ENCODE data around the gene AKT3. TPM values are rescaled to one million over a fixed set of nuclear protein-coding genes. Genes with fewer than 3 reads are reported as not detected.

AKT3 gene
- total RNA-seq, 3 donors from 2014 or later (not counting 1 experiment from before 2014, with no cell fraction given) = 135 to 157 (median 136) TPM

GRCh38 chr1:243646841-243647240 lies 203.2 kb downstream of the AKT3 start:
- no peaks in the 10 kb centered on the region for H3K4me1 ChIP-seq (ENCODE audit: control insufficient read depth, insufficient read depth, low read length)
- TF ChIP-seq CTCF (IDR thresholded peaks at IDR 0.05) = no peak
- DNase-seq (no peak), ATAC-seq (no peak)
- no peaks in the 10 kb centered on the region for H3K27me3 Mint-ChIP-seq (ENCODE audit: low read depth in 2 of 2)
- no peak overlapping the region for H3K27ac ChIP-seq (ENCODE audit: low read length)
- peaks cover 10% of the 10 kb centered on the region for H3K36me3 ChIP-seq (ENCODE audit: control insufficient read depth, insufficient read depth, low read length)
- no peak overlapping the region for H3K4me3 ChIP-seq (ENCODE audit: low read length)
- no peaks in the 10 kb centered on the region for H3K9me3 Mint-ChIP-seq
- no peak overlapping the region for H3K27ac Mint-ChIP-seq
- no peaks in the 10 kb centered on the region for H3K27me3 ChIP-seq (ENCODE audit: control insufficient read depth, insufficient read depth, low read length)
- WGBS (ENCODE audit: insufficient coverage) = 100% methylated on average over 1 of the region's 2 CpGs
- intact Hi-C loops (cut with micrococcal nuclease) = no loop called here
- peaks cover 0 to 12% of the 10 kb centered on the region in 2 donors for H3K4me1 Mint-ChIP-seq
- no peaks in the 10 kb centered on the region for H3K9me3 ChIP-seq (ENCODE audit: control insufficient read depth, insufficient read depth, low read length)
- no peak overlapping the region for H3K4me3 Mint-ChIP-seq
- H3K36me3 Mint-ChIP-seq = peaks cover 7% of the 10 kb centered on the region

GRCh38 chr1:243645281-243645680 lies 204.8 kb downstream of the AKT3 start:
- Histone ChIP-seq H3K27me3 (ENCODE audit: control insufficient read depth, insufficient read depth, low read length) (no peaks in the 10 kb centered on the region), H3K4me3 (ENCODE audit: low read length) (no peak overlapping the region), H3K9me3 (ENCODE audit: control insufficient read depth, insufficient read depth, low read length) (no peaks in the 10 kb centered on the region), H3K4me1 (ENCODE audit: control insufficient read depth, insufficient read depth, low read length) (no peaks in the 10 kb centered on the region), H3K36me3 (ENCODE audit: control insufficient read depth, insufficient read depth, low read length) (peaks cover 10% of the 10 kb centered on the region), H3K27ac (ENCODE audit: low read length) (no peak overlapping the region)
- no peak overlapping the region for H3K4me3 Mint-ChIP-seq
- peaks cover 0 to 8% of the 10 kb centered on the region in 2 donors for H3K4me1 Mint-ChIP-seq
- H3K27me3 Mint-ChIP-seq (ENCODE audit: low read depth in 2 of 2) = no peaks in the 10 kb centered on the region
- TF ChIP-seq CTCF (IDR thresholded peaks at IDR 0.05) = no peak
- ATAC-seq (no peak), DNase-seq (no peak)
- 90% methylated on average over 2 of the region's 6 CpGs for WGBS (ENCODE audit: insufficient coverage)
- no peaks in the 10 kb centered on the region for H3K9me3 Mint-ChIP-seq
- peaks cover 1% of the 10 kb centered on the region for H3K36me3 Mint-ChIP-seq
- no peak overlapping the region for H3K27ac Mint-ChIP-seq
- intact Hi-C loops (cut with micrococcal nuclease) = no loop called here

- no peaks in the 10 kb centered on the region for H3K4me1 ChIP-seq (ENCODE audit: control insufficient read depth, insufficient read depth, low read length)
- Mint-ChIP-seq H3K4me3 (no peak overlapping the region), H3K9me3 (no peaks in the 10 kb centered on the region), H3K36me3 (no peaks in the 10 kb centered on the region), H3K4me1 (peaks cover 12 to 28% of the 10 kb centered on the region in 2 donors), H3K27ac (peak overlapping the region in 1 of 2 donors; percentile 19), H3K27me3 (ENCODE audit: low read depth in 2 of 2) (no peaks in the 10 kb centered on the region)
- H3K9me3 ChIP-seq (ENCODE audit: control insufficient read depth, insufficient read depth, low read length) = no peaks in the 10 kb centered on the region
- H3K27ac ChIP-seq (ENCODE audit: low read length) = no peak overlapping the region
- H3K4me3 ChIP-seq (ENCODE audit: low read length) = no peak overlapping the region
- 89% methylated on average over 4 of the region's 5 CpGs for WGBS (ENCODE audit: insufficient coverage)
- TF ChIP-seq CTCF (IDR thresholded peaks at IDR 0.05) = no peak
- DNase-seq (no peak), ATAC-seq (no peak)
- intact Hi-C loops (cut with micrococcal nuclease) = no loop called here
- peaks cover 10% of the 10 kb centered on the region for H3K36me3 ChIP-seq (ENCODE audit: control insufficient read depth, insufficient read depth, low read length)
- no peaks in the 10 kb centered on the region for H3K27me3 ChIP-seq (ENCODE audit: control insufficient read depth, insufficient read depth, low read length)
Observed at GRCh38 chr1:243642936-243643335, 207.1 kb downstream of the AKT3 start.

GRCh38 chr1:243639027-243639658 lies 210.9 kb downstream of the AKT3 start:
- no peak for TF ChIP-seq CTCF (IDR thresholded peaks at IDR 0.05)
- no peak overlapping the region for H3K4me3 Mint-ChIP-seq

More at GRCh38 chr1:243639027-243639658, 210.9 kb downstream of the AKT3 start:
- Histone ChIP-seq H3K36me3 (ENCODE audit: control insufficient read depth, insufficient read depth, low read length) (peaks cover 4% of the 10 kb centered on the region), H3K27me3 (ENCODE audit: control insufficient read depth, insufficient read depth, low read length) (no peaks in the 10 kb centered on the region), H3K27ac (ENCODE audit: low read length) (no peak overlapping the region), H3K4me1 (ENCODE audit: control insufficient read depth, insufficient read depth, low read length) (no peaks in the 10 kb centered on the region), H3K9me3 (ENCODE audit: control insufficient read depth, insufficient read depth, low read length) (no peaks in the 10 kb centered on the region), H3K4me3 (ENCODE audit: low read length) (no peak overlapping the region)
- H3K36me3 Mint-ChIP-seq = no peaks in the 10 kb centered on the region
- H3K27ac Mint-ChIP-seq = peak overlapping the region; percentile 59 to 61
- H3K27me3 Mint-ChIP-seq (ENCODE audit: low read depth in 2 of 2) = no peaks in the 10 kb centered on the region
- intact Hi-C loops (cut with micrococcal nuclease) = no loop called here
- H3K4me1 Mint-ChIP-seq = peaks cover 14 to 31% of the 10 kb centered on the region in 2 donors
- 80% methylated on average over 3 of the region's 4 CpGs for WGBS (ENCODE audit: insufficient coverage)
- no peaks in the 10 kb centered on the region for H3K9me3 Mint-ChIP-seq
- no peak for ATAC-seq
- DNase-seq = no peak
